Activated naive CD8-positive, alpha-beta T cell treated with anti-CD3 and anti-CD28 coated beads, Interleukin-2, amount 10 ng/mL, durations not matched to agents 7 days and 5 days (primary cell): ENCODE data around the gene EXT2. TPM values are rescaled to one million over a fixed set of nuclear protein-coding genes. Genes with fewer than 3 reads are reported as not detected.
A peak's percentile ranks its signal among the peaks of the same experiment; 100 is the strongest.

ENCODE experiments used
- ATAC-seq: fragments of 150-1000 bp; cut with Tn5 transposase; one replicate; pipeline ENCODE4 v1.10.0; 2021; ENCODE audit warnings: low read depth, moderate library complexity
- POLR2A ChIA-PET: fragments of 350-600 bp; sonication (Branson Sonifier 250); formaldehyde crosslinking; loops from one replicate; lab custom pipeline; 2021; ENCODE audit warnings: antibody characterized with exemption; lab: Charles Lee
- DNase-seq: peaks from one replicate; pipeline ENCODE4 v3.0.0; 2021
- H3K27ac Mint-ChIP-seq: one replicate; pipeline ENCODE4 v1.8.0; 2022; ENCODE audit warnings: mild to moderate bottlenecking, mixed read lengths
- H3K27me3 Mint-ChIP-seq: one replicate; pipeline ENCODE4 v1.8.0; 2022; ENCODE audit warnings: mild to moderate bottlenecking, moderate library complexity, mixed read lengths
- H3K36me3 Mint-ChIP-seq: one replicate; pipeline ENCODE4 v1.8.0; 2021; ENCODE audit warnings: mild to moderate bottlenecking, mixed read lengths
- H3K4me1 Mint-ChIP-seq: one replicate; pipeline ENCODE4 v1.8.0; 2021; ENCODE audit warnings: mixed read lengths
- H3K4me3 Mint-ChIP-seq: one replicate; pipeline ENCODE4 v1.8.0; 2022; ENCODE audit warnings: mild to moderate bottlenecking, moderate library complexity, mixed read lengths
- H3K9me3 Mint-ChIP-seq: one replicate; pipeline ENCODE4 v1.8.0; 2021; ENCODE audit warnings: mixed read lengths
- total RNA-seq, 2 experiments: library from RNA; stranded (reverse); gene quantifications; one replicate each; pipeline ENCODE4 v1.2.3, GENCODE V29; 2021

Gene EXT2
- total RNA-seq, 2 experiments from 2014 or later: 26.3 to 28.8 TPM

DNA sequence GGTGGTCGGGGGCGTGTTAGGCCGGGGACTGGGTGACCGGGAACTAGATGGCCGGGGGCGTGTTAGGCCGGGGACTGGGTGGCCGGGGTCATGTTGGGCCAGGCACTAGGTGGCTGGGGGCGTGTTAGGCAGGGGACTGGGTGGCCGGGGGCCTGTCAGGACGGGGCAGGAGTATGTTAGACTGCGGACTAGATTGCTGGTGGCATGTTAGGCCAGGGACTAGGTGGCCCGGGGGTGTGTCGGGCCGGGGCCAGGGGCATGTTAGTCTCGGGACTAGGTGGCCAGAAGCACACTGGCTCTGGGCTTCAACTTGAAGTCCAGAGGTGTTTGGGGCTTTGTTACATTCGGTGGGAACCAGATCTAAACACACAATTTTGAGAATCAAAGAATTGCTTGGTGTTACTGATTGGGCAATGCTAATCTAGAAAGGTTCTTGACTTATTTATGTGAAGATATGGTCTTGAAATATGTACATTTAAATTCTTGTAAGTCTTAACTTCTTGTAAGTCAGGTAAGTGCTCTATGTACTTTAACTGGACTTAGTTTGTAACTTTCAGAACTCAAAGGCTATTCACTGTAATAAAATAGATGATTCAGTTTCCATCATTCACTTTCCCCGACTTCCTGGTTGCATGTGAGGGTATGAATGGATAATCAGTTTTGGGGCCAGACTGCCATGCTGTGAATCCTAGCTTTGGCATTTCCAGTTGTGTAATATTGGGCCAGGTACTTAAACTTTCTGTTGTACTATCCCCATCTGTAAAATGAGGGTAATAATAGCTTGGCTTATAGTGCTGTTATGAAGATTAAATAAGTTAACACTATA, 1.1 kb downstream of the EXT2 start:
- DNase-seq (no peak), ATAC-seq (no peak)
- Mint-ChIP-seq H3K4me1 (peaks cover 16% of the 10 kb centered on the region), H3K27me3 (no peaks in the 10 kb centered on the region), H3K36me3 (peaks cover 5% of the 10 kb centered on the region), H3K9me3 (no peaks in the 10 kb centered on the region), H3K4me3 (peak overlapping the region; percentile 84), H3K27ac (no peak overlapping the region)
- POLR2A ChIA-PET: no interaction called here

DNA sequence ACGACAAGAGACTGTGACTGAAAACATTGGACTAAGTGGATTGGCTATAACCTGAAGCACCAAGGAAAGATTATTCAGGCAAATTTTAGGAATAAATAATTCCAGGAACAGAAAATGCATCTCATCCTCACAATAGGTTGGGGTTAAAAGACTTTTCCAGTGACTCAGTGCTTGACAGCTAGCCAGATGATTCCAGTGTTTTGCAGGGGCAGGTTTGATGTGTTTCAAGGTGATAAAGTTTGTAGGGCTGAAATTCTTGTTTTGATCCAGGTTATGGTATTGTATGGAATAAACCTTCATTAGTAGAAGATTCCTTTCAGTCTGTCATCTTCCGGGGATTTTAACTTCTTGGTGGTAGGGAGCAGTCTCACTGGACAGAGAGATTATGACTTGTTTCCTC, 2.3 kb downstream of the EXT2 start:
- Mint-ChIP-seq H3K9me3 (no peaks in the 10 kb centered on the region), H3K27ac (no peak overlapping the region), H3K4me1 (peaks cover 16% of the 10 kb centered on the region), H3K4me3 (no peak overlapping the region), H3K36me3 (peaks cover 5% of the 10 kb centered on the region), H3K27me3 (no peaks in the 10 kb centered on the region)
- ATAC-seq (no peak), DNase-seq (no peak)
- POLR2A ChIA-PET: no interaction called here

DNA sequence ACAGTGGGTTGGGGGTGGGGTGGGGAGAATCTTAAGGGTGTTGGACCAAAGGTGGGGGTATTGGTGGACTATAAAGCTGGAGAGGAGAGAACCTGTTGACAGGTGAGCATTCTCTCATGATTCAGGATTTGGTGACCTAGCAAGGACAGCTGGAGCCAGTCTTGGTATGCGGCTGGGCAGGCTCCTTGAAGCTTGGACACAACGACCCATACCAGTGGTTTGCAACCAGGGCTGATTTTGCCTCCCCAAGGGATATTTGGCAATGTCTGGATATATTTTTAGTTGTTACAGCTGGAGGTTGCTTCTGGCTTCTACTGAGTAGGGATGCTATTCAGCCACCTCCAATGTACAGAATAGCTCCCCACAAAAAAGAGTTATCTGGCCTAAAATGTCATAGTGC, 5.6 kb downstream of the EXT2 start:
- Mint-ChIP-seq H3K27ac (no peak overlapping the region), H3K9me3 (no peaks in the 10 kb centered on the region)

DNA sequence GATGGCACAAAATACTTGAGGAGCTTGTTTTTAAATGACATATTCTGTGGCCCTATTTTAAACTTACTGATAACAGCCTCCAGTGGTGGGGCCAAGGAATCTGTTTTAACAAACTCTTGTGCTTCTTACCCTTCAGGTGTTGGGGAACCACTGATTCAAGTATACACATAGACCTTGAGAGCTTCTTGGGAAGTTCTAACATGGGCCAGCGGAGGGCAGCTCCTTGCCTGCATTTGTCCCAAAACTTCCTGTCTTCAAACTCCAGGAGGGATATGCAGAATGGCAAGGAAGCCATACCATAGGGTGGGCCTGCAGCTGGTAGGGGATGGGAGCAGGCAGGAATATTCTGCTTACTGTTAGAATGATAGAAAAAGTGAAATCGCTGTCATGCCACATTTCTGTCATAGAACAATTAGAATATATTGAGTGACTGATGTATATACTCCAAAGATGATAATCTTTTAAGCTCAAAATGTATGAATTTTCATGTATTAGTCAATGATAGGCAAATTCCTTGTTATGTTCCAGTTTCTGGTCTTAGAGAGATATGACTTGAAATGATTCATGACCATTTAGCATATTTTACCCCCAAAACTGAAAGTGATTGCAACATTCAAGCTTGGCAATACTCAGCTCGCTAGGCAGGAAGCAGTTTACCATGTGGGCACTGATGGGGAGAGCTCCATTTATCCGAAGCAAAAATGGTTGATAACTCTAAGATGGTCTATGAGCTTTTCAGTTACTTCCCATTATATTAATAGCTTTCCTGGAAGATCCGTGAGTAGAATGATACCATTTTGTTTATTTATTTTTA, 9.2 kb downstream of the EXT2 start:
- ATAC-seq (no peak), DNase-seq (no peak)
- H3K4me1 Mint-ChIP-seq: peaks cover 3% of the 10 kb centered on the region
- no peaks in the 10 kb centered on the region for H3K27me3 Mint-ChIP-seq
- POLR2A ChIA-PET: interaction anchor here (1.8 kb wide), 1 partner anchor 9 kb away, joined by 6 read pairs; the partner anchor contains the start of gene EXT2
- no peaks in the 10 kb centered on the region for H3K9me3 Mint-ChIP-seq
- H3K27ac Mint-ChIP-seq: no peak overlapping the region
- H3K4me3 Mint-ChIP-seq: no peak overlapping the region
- H3K36me3 Mint-ChIP-seq: peaks cover 10% of the 10 kb centered on the region

More for the DNA sequence above, 5.6 kb downstream of the EXT2 start:
- POLR2A ChIA-PET: no interaction called here
- no peak for ATAC-seq
- Mint-ChIP-seq H3K27me3 (no peaks in the 10 kb centered on the region), H3K4me3 (no peak overlapping the region), H3K4me1 (peaks cover 11% of the 10 kb centered on the region), H3K36me3 (peaks cover 7% of the 10 kb centered on the region)
- DNase-seq: no peak

DNA sequence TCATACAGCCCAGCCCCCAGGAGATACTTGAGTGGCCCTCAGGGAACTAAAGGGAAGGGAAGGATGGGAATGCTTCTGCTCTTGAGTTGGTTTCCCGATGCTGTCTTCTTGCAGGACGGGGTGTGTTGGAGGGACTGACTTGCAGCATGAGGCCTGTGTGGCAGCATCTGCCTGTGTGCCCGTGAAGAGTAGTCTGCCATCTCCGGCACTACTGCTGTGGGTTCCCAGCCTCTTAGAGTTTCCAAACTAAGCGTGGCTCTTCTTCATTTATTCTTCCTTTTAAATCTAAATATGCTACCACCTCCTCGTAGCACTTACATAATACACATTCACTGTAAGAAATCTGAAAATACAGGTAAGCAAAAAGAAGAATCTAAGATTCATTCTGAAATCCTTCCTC, 12.8 kb downstream of the EXT2 start:
- H3K27me3 Mint-ChIP-seq: no peaks in the 10 kb centered on the region
- no peak overlapping the region for H3K4me3 Mint-ChIP-seq
- H3K36me3 Mint-ChIP-seq: peaks cover 8% of the 10 kb centered on the region
- H3K27ac Mint-ChIP-seq: no peak overlapping the region
- peaks cover 7% of the 10 kb centered on the region for H3K4me1 Mint-ChIP-seq
- ATAC-seq (no peak), DNase-seq (no peak)
- H3K9me3 Mint-ChIP-seq: no peaks in the 10 kb centered on the region
- POLR2A ChIA-PET: no interaction called here

DNA sequence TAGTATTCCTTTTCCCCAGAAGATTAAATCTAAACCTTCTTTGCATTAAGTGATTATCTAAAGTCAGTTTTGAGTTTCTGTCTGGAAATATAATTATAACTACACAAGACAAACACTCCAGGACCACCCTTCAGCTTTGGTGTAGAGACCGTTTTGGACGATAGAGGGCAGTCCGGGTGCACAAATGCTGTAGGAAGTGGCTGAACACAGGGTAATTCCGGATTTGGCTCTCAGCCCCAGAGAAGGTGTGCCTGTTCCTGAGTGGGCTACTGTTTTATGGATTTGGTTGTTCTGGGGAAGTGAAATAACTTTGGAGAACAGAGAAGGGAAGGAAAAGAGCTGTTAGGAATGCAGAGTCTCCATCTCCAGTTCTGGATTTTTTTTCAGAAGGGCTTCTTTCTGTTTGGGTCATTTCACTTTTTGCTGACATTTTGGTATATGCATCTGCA, 14.8 kb downstream of the EXT2 start:
- Mint-ChIP-seq H3K27ac (peak overlapping the region; percentile 53), H3K27me3 (no peaks in the 10 kb centered on the region), H3K4me3 (peak overlapping the region; percentile 4), H3K9me3 (no peaks in the 10 kb centered on the region), H3K4me1 (peaks cover 4% of the 10 kb centered on the region), H3K36me3 (peaks cover 8% of the 10 kb centered on the region)
- DNase-seq (peak; percentile 55), ATAC-seq (peak; percentile 99)
- POLR2A ChIA-PET: no interaction called here

DNA sequence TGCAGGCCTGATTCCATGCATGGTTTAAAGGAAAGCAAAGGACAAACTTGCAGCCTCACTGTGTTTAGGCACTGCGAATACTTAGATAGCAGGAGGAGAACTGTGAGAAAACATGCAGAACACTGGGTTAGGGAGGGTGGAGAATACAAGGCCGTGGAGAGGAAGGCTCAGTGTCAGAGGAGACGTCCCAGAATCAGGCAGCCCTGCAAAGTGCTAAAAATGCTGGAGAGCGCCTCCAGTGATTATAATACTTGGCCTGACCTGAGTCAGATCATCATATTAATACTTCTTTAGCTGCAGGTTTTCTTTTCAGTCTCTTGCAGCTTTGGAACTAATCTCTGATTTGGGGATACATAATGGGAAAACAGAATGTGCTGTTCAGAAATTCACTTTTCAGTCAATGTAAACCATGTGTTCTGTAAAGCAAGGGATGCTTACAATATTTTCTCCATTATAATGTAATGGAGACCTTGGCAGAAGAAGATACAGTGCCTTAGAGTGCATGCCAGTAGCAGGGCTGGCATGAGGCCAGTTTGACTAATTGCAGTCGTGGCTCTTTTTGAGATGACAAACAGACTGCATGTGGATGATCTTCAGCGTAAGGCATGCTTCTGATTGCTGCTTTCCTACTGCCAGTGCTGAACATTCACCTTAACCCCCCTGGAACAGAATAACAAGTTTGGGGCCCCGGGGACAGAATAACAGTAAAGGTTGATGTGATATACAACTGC, 16.8 kb downstream of the EXT2 start:
- ATAC-seq (no peak), DNase-seq (no peak)
- no peak overlapping the region for H3K27ac Mint-ChIP-seq
- peaks cover 4% of the 10 kb centered on the region for H3K4me1 Mint-ChIP-seq
- H3K27me3 Mint-ChIP-seq: no peaks in the 10 kb centered on the region
- POLR2A ChIA-PET: no interaction called here
- H3K9me3 Mint-ChIP-seq: no peaks in the 10 kb centered on the region
- H3K4me3 Mint-ChIP-seq: no peak overlapping the region
- peaks cover 16% of the 10 kb centered on the region for H3K36me3 Mint-ChIP-seq

DNA sequence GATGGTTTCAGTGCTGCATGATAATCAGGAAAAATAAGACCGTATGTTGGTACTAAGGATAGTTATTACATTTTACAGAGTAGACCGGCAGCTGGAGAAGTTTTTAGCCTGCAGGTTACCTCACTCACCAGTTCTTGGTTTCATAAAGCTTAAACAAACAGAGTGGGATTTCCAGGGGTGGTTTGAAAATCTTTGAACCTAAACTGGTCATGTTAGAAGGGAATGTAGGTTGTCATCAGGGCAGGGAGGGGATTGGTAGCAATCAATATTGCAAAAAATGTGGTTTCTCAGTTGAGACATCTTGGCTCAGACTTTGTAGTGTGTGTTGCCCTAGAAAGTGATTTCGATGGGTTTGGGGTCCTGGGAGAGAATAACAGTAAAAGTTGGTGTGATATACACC, 17.5 kb downstream of the EXT2 start:
- H3K27ac Mint-ChIP-seq: no peak overlapping the region
- no peak for ATAC-seq
- peaks cover 19% of the 10 kb centered on the region for H3K36me3 Mint-ChIP-seq
- POLR2A ChIA-PET: no interaction called here
- peaks cover 4% of the 10 kb centered on the region for H3K4me1 Mint-ChIP-seq
- no peaks in the 10 kb centered on the region for H3K9me3 Mint-ChIP-seq
- no peak overlapping the region for H3K4me3 Mint-ChIP-seq
- H3K27me3 Mint-ChIP-seq: no peaks in the 10 kb centered on the region
- DNase-seq: no peak

DNA sequence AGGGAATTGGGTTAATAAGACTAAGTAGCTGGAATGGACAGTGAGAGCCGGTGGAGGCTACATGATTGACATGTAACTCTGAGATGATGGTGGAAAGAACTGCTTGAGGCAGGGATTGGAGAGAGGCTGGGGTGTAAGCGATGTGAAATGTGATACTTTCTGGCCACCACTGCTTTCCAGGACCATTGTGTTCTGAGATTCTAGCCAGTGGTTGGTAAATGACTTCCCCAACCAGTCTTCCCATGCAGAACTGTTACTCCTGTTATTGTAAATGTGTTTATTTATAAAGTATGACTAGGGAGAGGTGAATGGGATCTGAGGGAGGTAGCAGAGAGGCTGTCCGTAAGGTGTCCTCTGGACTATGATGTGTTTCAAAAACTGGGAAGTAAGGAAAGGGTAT, 18.1 kb downstream of the EXT2 start:
- no peak overlapping the region for H3K4me3 Mint-ChIP-seq
- H3K36me3 Mint-ChIP-seq: peaks cover 17% of the 10 kb centered on the region
- no peaks in the 10 kb centered on the region for H3K9me3 Mint-ChIP-seq
- ATAC-seq: no peak
- POLR2A ChIA-PET: no interaction called here
- H3K4me1 Mint-ChIP-seq: peaks cover 4% of the 10 kb centered on the region
- no peaks in the 10 kb centered on the region for H3K27me3 Mint-ChIP-seq
- no peak overlapping the region for H3K27ac Mint-ChIP-seq
- no peak for DNase-seq

DNA sequence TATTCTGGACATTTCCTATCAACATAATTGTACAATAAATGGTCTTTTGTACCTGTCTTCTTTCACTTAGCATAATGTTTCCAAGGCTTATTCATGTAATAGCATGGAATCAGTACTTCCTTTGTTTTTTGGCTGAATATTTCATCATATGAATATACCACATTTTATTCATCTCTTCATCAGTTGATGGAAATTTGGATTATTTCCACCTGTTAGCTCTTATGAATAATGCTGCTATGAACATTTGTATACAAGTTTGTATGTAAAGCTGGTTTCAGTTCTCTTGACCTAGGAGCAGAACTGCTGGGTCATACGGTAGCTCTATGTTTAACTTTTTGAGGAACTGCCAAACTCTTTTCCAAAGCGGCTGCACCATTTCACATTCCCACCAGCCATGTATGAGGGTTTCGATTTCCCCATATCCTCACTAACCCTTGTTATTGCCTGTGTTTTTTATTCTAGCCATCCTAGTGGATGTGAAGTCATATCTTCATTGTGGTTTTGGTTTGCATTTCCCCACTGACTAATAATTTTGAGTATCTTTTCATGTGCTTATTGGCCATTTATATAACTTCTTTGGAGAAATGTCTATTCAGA, 20.9 kb downstream of the EXT2 start:
- H3K27ac Mint-ChIP-seq: no peak overlapping the region
- no peaks in the 10 kb centered on the region for H3K27me3 Mint-ChIP-seq
- H3K4me1 Mint-ChIP-seq: no peaks in the 10 kb centered on the region
- DNase-seq (no peak), ATAC-seq (no peak)
- peaks cover 17% of the 10 kb centered on the region for H3K36me3 Mint-ChIP-seq
- no peak overlapping the region for H3K4me3 Mint-ChIP-seq
- POLR2A ChIA-PET: interaction anchor here (0.7 kb wide), 1 partner anchor 1235 kb away, joined by 3 read pairs; no protein-coding TSS in a partner anchor
- H3K9me3 Mint-ChIP-seq: no peaks in the 10 kb centered on the region

DNA sequence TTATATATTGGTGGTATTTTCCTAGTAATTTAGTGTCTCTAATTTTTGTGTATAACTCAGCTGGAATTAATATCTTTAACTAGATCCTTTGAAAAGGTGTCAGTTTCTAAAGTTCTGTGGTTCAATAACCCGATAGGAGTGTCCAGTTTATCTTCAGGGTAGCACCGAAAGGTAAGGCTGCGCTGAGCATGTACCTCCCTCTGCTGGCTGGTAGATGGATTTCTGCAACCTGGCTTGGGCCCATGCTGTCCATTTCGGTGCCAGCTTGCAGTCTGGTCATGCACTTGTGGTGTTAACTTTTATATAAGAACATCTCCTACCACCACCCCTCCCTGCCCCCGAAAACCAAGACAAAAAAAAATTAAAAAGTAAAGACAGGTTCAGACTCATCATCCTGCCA, 24.7 kb downstream of the EXT2 start:
- H3K9me3 Mint-ChIP-seq: no peaks in the 10 kb centered on the region
- H3K4me3 Mint-ChIP-seq: no peak overlapping the region
- POLR2A ChIA-PET: no interaction called here
- ATAC-seq: no peak
- no peak for DNase-seq
- H3K27ac Mint-ChIP-seq: no peak overlapping the region
- no peaks in the 10 kb centered on the region for H3K4me1 Mint-ChIP-seq
- H3K27me3 Mint-ChIP-seq: no peaks in the 10 kb centered on the region
- peaks cover 18% of the 10 kb centered on the region for H3K36me3 Mint-ChIP-seq

DNA sequence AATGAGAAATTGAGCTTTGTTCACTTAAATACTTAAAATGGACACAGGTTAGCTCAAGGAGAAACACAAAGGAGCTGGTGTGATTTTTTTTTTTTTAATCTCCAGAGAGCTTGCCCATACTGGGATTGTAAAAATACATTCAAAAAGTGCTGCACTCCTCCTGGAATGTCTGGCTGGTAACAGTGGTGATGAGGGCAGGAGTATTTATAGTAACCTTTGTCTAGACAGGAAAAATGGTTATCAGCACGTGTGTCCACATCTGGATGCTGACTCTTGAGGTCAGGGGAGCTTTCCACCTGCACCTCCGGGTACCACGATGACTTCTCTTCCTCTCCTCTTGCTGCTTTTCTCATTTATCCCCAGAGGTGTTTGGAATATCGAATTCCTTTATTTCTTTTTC, 30.1 kb downstream of the EXT2 start:
- Mint-ChIP-seq H3K36me3 (peaks cover 16% of the 10 kb centered on the region), H3K27ac (no peak overlapping the region), H3K9me3 (no peaks in the 10 kb centered on the region), H3K4me1 (no peaks in the 10 kb centered on the region), H3K27me3 (no peaks in the 10 kb centered on the region), H3K4me3 (no peak overlapping the region)
- DNase-seq: no peak
- no peak for ATAC-seq
- POLR2A ChIA-PET: no interaction called here

DNA sequence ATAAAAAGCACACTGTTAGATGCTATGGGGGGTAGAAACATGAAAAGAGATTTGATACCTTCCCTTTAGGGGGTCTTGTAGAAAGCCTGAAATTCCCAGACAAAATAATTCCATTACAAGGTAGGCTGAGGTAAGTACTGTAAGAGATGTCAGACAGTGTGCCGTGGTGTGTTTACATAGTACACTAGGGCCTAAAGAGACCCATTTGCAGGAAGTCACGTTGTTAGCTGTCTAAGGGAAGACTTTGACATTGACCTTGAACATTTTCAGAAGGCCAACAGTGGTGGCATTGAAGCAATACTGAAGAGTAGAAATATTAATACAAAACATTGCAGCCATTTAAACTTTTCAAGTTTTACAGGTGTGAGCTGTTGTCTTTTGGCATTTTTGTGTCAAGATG, 30.8 kb downstream of the EXT2 start:
- no peak overlapping the region for H3K4me3 Mint-ChIP-seq
- no peaks in the 10 kb centered on the region for H3K4me1 Mint-ChIP-seq
- no peak overlapping the region for H3K27ac Mint-ChIP-seq
- no peaks in the 10 kb centered on the region for H3K9me3 Mint-ChIP-seq
- peaks cover 16% of the 10 kb centered on the region for H3K36me3 Mint-ChIP-seq
- no peaks in the 10 kb centered on the region for H3K27me3 Mint-ChIP-seq
- ATAC-seq (no peak), DNase-seq (no peak)
- POLR2A ChIA-PET: no interaction called here
